Measurements from ENCODE around the gene S100PBP. TPM values are rescaled to one million over a fixed set of nuclear protein-coding genes. Genes with fewer than 3 reads are reported as not detected.

S100PBP gene
- total and polyA plus RNA-seq, 2 of the 13 experiments (the other 11 are each of a cell fraction or from before 2014, with no cell fraction given): 20.4 to 26.1 TPM

DNA sequence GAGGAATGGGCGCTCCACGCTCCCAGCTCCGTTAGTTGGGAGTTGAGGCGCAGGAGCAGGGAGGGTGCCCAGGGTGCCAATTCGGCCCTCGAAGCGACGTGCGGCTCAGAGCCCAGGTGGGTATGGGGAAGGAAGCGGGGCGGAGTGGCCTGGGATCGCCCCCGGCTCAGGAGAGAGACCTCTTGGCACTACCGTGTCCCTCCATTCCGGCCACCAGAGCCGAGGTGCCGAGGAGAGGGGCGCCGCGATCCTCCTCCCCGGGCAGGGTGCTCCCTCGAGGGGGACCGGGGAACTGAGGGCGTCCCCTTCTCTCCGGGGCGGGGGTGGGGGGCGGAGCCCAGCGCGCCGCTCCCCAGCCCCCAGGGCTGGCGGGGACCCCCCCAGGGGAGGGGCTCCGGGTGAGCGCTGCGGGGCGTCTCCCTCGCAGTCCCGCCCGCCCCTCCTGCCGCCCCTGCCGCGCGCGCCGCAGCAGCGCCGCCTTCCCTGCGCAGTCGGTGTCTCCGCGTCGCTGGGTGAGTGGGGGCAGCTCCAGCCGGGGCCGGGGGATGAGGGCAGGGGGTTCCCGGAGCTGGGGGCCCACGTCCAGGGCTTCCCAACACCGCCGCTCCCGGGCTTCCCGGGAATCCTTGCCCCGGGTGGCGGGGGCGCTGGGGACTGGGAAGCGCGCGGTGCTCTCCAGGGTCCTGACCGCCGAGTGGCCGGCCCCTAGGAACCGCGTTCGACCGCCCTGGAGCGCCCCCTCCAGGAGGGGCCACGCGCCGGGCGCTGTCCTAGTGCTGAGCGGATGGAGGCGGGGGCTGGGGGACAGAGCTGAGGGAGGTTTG, 68.8 kb downstream of the S100PBP start, which contains the start of gene HPCA (continued):
- TF ChIP-seq ZBTB40 (IDR thresholded peaks at IDR 0.05): no peak
- peak; percentile 92 for TF ChIP-seq ZBTB40 (CRISPR knock-in tag; IDR thresholded peaks at IDR 0.05)
- TF ChIP-seq TOE1 (CRISPR knock-in tag; IDR thresholded peaks at IDR 0.05): peak; percentile 92; the same call in 1 of the 2 replicates
- TF ChIP-seq NFYB (CRISPR knock-in tag; IDR thresholded peaks at IDR 0.05): peak; percentile 29; the same call in 1 of the 2 replicates
- TF ChIP-seq SRSF1 (optimal IDR thresholded peaks at IDR 0.05; ENCODE audit: low read depth, low read length): no peak
- no peak for TF ChIP-seq ZNF550 (CRISPR knock-in tag; IDR thresholded peaks at IDR 0.05; ENCODE audit: borderline replicate concordance)
- TF ChIP-seq, protein P1, sequence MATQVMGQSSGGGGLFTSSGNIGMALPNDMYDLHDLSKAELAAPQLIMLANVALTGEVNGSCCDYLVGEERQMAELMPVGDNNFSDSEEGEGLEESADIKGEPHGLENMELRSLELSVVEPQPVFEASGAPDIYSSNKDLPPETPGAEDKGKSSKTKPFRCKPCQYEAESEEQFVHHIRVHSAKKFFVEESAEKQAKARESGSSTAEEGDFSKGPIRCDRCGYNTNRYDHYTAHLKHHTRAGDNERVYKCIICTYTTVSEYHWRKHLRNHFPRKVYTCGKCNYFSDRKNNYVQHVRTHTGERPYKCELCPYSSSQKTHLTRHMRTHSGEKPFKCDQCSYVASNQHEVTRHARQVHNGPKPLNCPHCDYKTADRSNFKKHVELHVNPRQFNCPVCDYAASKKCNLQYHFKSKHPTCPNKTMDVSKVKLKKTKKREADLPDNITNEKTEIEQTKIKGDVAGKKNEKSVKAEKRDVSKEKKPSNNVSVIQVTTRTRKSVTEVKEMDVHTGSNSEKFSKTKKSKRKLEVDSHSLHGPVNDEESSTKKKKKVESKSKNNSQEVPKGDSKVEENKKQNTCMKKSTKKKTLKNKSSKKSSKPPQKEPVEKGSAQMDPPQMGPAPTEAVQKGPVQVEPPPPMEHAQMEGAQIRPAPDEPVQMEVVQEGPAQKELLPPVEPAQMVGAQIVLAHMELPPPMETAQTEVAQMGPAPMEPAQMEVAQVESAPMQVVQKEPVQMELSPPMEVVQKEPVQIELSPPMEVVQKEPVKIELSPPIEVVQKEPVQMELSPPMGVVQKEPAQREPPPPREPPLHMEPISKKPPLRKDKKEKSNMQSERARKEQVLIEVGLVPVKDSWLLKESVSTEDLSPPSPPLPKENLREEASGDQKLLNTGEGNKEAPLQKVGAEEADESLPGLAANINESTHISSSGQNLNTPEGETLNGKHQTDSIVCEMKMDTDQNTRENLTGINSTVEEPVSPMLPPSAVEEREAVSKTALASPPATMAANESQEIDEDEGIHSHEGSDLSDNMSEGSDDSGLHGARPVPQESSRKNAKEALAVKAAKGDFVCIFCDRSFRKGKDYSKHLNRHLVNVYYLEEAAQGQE (IDR thresholded peaks at IDR 0.05; ENCODE audit: borderline replicate concordance in 1 of 2, low read depth in 1 of 2, low read length in 2 of 2): peak; percentile 91 to 100
- TF ChIP-seq RFXAP (CRISPR knock-in tag; IDR thresholded peaks at IDR 0.05; ENCODE audit: borderline replicate concordance): peak; percentile 93
- TF ChIP-seq GATAD2A (CRISPR knock-in tag; IDR thresholded peaks at IDR 0.05): peak; percentile 51; the same call in 1 of the 2 replicates
- peak; percentile 54 for TF ChIP-seq MED1 (CRISPR knock-in tag; IDR thresholded peaks at IDR 0.05)
- TF ChIP-seq TAF1 (CRISPR knock-in tag; IDR thresholded peaks at IDR 0.05): peak; percentile 40
- TF ChIP-seq CENPX (CRISPR knock-in tag; IDR thresholded peaks at IDR 0.05): no peak
- TF ChIP-seq ZSCAN31 (CRISPR knock-in tag; IDR thresholded peaks at IDR 0.05; ENCODE audit: low read depth): peak; percentile 92
- TF ChIP-seq MTF2 (CRISPR knock-in tag; IDR thresholded peaks at IDR 0.05; ENCODE audit: borderline replicate concordance): peak; percentile 81; the same call in 1 of the 2 replicates
- no peak for TF ChIP-seq SSRP1 (CRISPR knock-in tag; IDR thresholded peaks at IDR 0.05)
- peak; percentile 63; the same call in 1 of the 2 replicates for TF ChIP-seq SOX5 (CRISPR knock-in tag; IDR thresholded peaks at IDR 0.05; ENCODE audit: borderline replicate concordance)
- TF ChIP-seq JDP2 (CRISPR knock-in tag; IDR thresholded peaks at IDR 0.05; ENCODE audit: borderline replicate concordance): peak; percentile 90; the same call in 1 of the 2 replicates
